Right atrium auricular region (tissue), 2 donors: ENCODE measurements around the gene MYO5B. TPM values are rescaled to one million over a fixed set of nuclear protein-coding genes. Genes with fewer than 3 reads are reported as not detected.

Source experiments
- DNase-seq: peaks from one replicate; pipeline ENCODE4 v3.0.0-alpha.2; 2019; ENCODE audit warnings: low spot score
- H3K27ac ChIP-seq, 2 donors: fragments of 200-600 bp; sonication (generic); 1 replicate in 1 of 2; 2 replicates in 1 of 2; pipeline ENCODE4 v1.5.1; 2016 to 2019
- H3K27me3 ChIP-seq, 2 donors: fragments of 200-600 bp; sonication (generic); one replicate each; pipeline versions ENCODE4 v1.5.1 to v1.6.0; 2017 to 2019
- H3K36me3 ChIP-seq: fragments of 200-600 bp; sonication (generic); one replicate; pipeline ENCODE4 v1.5.1; 2016
- H3K4me1 ChIP-seq, 2 donors: fragments of 200-600 bp; sonication (generic); one replicate each; pipeline versions ENCODE4 v1.5.1 to v1.6.0; 2017 to 2019
- H3K4me3 ChIP-seq, 2 donors: fragments of 200-600 bp; sonication (generic); 1 replicate in 1 of 2; 2 replicates in 1 of 2; pipeline ENCODE4 v1.5.1; 2017 to 2019; ENCODE audit warnings: mild to moderate bottlenecking in 1 of 2, moderate library complexity in 1 of 2
- H3K9me3 ChIP-seq, 2 donors: fragments of 200-600 bp; sonication (generic); one replicate each; pipeline ENCODE4 v1.5.1; 2019
- total RNA-seq, 2 donors: library from RNA; depleted of rRNA; stranded (reverse); fragments of >200 nt; gene quantifications; one replicate each; pipeline ENCODE4 v1.1.0, GENCODE V29; 2016
- TF ChIP-seq, protein P1 (sequence below), 2 donors: fragments of 200-600 bp; sonication (generic); IDR thresholded peaks; one replicate each; pipeline ENCODE4 v1.5.1; 2019; ENCODE audit warnings: antibody characterized with exemption in 2 of 2

The MYO5B gene
- total RNA-seq, 2 donors from 2014 or later, result 7.7 to 10.2 TPM

DNA sequence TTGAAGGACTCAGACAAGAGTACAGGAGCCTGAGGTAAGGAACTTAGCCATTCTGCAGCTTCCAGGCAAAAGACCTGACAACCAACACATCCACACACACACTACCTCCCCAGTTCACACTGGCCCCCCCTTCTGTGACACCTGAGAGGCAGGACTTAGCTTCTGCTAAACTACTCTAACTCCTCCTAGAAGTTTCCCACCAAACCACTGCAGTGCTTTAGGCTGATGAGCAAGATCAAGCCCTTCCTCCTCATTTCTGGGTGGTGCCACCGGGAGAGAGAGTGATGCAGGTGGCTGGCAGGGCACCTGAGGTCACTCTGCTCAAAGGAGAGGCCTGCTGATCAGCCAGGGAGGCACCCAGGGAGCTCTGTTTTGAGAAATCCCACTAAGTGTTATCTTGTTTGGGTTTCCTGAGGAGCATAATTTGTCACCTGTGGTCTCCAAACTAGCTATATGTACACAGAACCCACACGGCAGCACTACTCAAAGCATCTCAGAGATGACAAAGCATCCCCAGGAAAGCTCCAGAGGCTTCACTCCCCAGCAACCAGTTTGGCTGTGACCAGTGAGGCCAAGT, 188.4 kb downstream of the MYO5B start:
- no peak overlapping the region for H3K4me3 ChIP-seq
- TF ChIP-seq, protein P1, sequence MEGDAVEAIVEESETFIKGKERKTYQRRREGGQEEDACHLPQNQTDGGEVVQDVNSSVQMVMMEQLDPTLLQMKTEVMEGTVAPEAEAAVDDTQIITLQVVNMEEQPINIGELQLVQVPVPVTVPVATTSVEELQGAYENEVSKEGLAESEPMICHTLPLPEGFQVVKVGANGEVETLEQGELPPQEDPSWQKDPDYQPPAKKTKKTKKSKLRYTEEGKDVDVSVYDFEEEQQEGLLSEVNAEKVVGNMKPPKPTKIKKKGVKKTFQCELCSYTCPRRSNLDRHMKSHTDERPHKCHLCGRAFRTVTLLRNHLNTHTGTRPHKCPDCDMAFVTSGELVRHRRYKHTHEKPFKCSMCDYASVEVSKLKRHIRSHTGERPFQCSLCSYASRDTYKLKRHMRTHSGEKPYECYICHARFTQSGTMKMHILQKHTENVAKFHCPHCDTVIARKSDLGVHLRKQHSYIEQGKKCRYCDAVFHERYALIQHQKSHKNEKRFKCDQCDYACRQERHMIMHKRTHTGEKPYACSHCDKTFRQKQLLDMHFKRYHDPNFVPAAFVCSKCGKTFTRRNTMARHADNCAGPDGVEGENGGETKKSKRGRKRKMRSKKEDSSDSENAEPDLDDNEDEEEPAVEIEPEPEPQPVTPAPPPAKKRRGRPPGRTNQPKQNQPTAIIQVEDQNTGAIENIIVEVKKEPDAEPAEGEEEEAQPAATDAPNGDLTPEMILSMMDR (IDR thresholded peaks at IDR 0.05), result no peak
- H3K4me1 ChIP-seq, result no peaks in the 10 kb centered on the region
- DNase-seq, result no peak
- H3K27ac ChIP-seq, result no peak overlapping the region
- H3K36me3 ChIP-seq, result no peaks in the 10 kb centered on the region
- no peaks in the 10 kb centered on the region for H3K27me3 ChIP-seq
- no peaks in the 10 kb centered on the region for H3K9me3 ChIP-seq

DNA sequence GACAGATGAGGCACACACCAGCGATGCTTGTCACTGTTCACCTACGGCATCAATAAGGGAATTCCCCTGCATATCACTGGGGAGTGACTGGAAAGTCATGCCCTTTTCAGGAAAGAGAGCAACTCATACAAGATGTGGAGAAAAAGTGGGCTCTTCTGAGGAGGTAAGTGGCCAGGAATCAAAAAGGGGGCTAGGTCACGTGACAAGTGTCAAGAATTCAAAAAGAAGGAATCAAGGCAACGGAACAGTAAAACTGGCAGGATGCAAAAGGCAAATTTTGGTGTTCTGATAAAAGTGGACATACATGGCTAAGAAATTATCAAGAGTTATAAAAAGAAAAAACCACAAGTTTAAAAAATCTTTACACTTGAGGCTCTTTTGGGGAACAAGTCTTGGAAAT, 190.9 kb downstream of the MYO5B start:
- H3K4me1 ChIP-seq, result no peaks in the 10 kb centered on the region
- no peaks in the 10 kb centered on the region for H3K36me3 ChIP-seq
- no peak overlapping the region for H3K4me3 ChIP-seq
- no peak overlapping the region for H3K27ac ChIP-seq
- DNase-seq, result no peak
- H3K9me3 ChIP-seq, result no peaks in the 10 kb centered on the region
- TF ChIP-seq, protein P1 (IDR thresholded peaks at IDR 0.05), result no peak
- H3K27me3 ChIP-seq, result no peaks in the 10 kb centered on the region

DNA sequence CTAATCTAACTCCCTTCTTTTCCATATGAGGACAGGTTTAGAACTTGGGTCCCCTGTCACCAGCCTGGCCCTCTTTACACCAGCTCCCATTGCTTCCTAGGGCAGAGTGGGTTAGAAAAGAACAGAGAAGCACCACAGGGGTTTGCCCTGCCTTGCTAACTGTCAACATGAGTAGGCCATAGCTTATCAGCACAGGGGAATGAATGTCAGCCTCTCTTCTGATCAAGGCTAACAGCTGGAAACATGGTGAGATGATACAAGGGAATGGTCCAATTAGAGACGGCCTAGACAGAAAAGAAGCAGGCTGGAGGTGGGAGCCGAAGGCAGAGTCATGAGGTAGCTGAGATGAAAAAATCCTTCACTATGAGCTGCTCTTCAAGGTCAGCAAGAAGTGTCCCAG, 192.2 kb downstream of the MYO5B start:
- Histone ChIP-seq H3K27ac (no peak overlapping the region), H3K27me3 (no peaks in the 10 kb centered on the region), H3K4me3 (no peak overlapping the region), H3K36me3 (no peaks in the 10 kb centered on the region), H3K9me3 (no peaks in the 10 kb centered on the region), H3K4me1 (no peaks in the 10 kb centered on the region)
- TF ChIP-seq, protein P1 (IDR thresholded peaks at IDR 0.05), result no peak
- no peak for DNase-seq

DNA sequence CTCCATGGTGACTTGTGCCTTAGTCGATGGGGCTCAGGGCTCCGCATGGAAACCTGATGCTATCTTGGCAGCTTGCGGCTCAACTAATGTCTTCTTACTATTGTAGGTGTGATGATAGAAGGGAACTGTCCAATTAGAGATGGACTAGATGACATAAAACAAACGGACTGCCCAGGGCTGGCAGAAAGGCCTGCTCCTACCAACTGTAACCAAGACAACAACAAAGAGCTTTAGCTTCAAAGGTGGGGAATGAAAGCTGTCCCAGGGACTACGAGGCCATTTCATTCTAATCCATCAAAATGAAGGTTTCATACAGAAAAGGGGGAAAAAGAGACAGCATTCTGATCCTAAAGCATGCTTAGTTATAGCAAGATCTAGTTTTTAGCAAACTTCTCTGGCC, 194.7 kb downstream of the MYO5B start:
- H3K4me3 ChIP-seq, result no peak overlapping the region
- no peaks in the 10 kb centered on the region for H3K36me3 ChIP-seq
- no peak overlapping the region for H3K27ac ChIP-seq
- TF ChIP-seq, protein P1 (IDR thresholded peaks at IDR 0.05), result no peak
- DNase-seq, result no peak
- peaks cover 0 to 6% of the 10 kb centered on the region in 2 donors for H3K9me3 ChIP-seq
- no peaks in the 10 kb centered on the region for H3K27me3 ChIP-seq
- no peaks in the 10 kb centered on the region for H3K4me1 ChIP-seq

DNA sequence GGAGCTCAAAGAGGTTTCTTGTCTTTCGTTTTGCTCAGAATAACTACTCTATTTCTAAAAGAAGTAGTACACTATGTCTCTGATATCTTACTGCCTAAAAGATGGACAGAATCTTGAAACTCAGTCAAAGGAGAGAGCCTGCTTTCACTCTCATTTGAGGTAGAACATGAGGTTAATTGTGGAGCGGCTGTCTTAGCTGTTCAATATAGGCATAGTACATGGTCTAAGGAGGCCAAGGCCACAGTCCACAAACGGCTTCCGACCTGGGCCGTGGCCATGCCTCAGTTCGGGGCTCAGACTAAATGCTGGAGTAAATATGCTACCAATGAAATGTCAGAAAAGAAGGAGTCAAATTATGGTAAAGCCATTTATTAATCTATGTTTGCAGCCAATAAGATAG, 195.8 kb downstream of the MYO5B start:
- Histone ChIP-seq H3K4me3 (no peak overlapping the region), H3K36me3 (no peaks in the 10 kb centered on the region), H3K4me1 (no peaks in the 10 kb centered on the region), H3K27me3 (no peaks in the 10 kb centered on the region), H3K27ac (no peak overlapping the region), H3K9me3 (peaks cover 0 to 6% of the 10 kb centered on the region in 2 donors)
- DNase-seq, result no peak
- TF ChIP-seq, protein P1 (IDR thresholded peaks at IDR 0.05), result no peak

DNA sequence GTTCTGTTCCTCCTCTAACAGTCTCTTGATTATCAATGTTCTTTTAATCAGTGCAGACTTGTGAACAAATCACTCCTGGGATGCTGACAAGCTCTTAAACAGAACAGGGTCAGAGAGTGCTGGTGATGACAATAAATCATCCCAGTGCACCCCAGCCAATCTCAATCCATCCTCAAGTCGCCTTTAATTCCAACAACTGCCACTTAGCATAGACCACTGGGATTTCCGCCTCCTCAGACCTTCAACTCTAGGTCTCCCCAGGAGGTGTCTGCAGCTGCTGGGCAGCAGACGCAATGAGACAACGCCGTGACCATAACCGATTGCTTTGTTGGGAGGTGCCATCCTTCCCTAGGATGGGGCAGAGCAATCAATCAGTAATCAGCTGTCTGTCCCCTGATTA, 197.4 kb downstream of the MYO5B start:
- Histone ChIP-seq H3K27ac (no peak overlapping the region), H3K27me3 (no peaks in the 10 kb centered on the region), H3K4me1 (no peaks in the 10 kb centered on the region), H3K9me3 (peaks cover 0 to 6% of the 10 kb centered on the region in 2 donors), H3K36me3 (no peaks in the 10 kb centered on the region), H3K4me3 (no peak overlapping the region)
- TF ChIP-seq, protein P1 (IDR thresholded peaks at IDR 0.05), result no peak
- no peak for DNase-seq
